Measurements from ENCODE around the gene RXRG.

GRCh38 chr1:165474196-165474595, 29.3 kb upstream of the RXRG start:
- TF ChIP-seq EZH2 (IDR thresholded peaks at IDR 0.05) (no peak), POLR2AphosphoS5 (IDR thresholded peaks at IDR 0.05; ENCODE audit: borderline replicate concordance, low read depth, low read length) (no peak)

Data from SK-N-MC (cell line).